PC-3 (cell line): ENCODE data around the gene MAFB.

Experiments used
- CTCF ChIP-seq: fragments of 300-600 bp; sonication (generic); conservative IDR thresholded peaks from 2 replicates; pipeline ENCODE4 v1.5.1; 2017; ENCODE audit warnings: antibody characterized with exemption, low read depth, mild to moderate bottlenecking, low read length
- EZH2 ChIP-seq: fragments of 300-600 bp; sonication (generic); IDR thresholded peaks from one replicate; pipeline ENCODE4 v1.6.1; 2017; ENCODE audit warnings: antibody characterized with exemption, mild to moderate bottlenecking, low read length; ENCODE audit not compliant: unreplicated experiment

- no peak for TF ChIP-seq CTCF
- TF ChIP-seq EZH2: no peak
These were observed 5.2 kb downstream of the MAFB start for GRCh38 chr20:40683894-40684268.
